ENCODE data around the gene POLR1C.

- TF ChIP-seq EZH2 (optimal IDR thresholded peaks at IDR 0.05; ENCODE audit: low read depth, low read length) (no peak), CTCF (IDR thresholded peaks at IDR 0.05; ENCODE audit: low read length) (no peak)
Measured at GRCh38 chr6:43492673-43493072, 24.2 kb upstream of the POLR1C start.
